Measurements from ENCODE around the gene LSM8. TPM values are rescaled to one million over a fixed set of nuclear protein-coding genes. Genes with fewer than 3 reads are reported as not detected.

The LSM8 gene
- total RNA-seq, 1 experiment from 2014 or later, result 61.5 TPM

- BruUV-seq (replicated peaks), result no TSS peak
- CTCF ChIA-PET, result no interaction called here
- Histone ChIP-seq H3K27me3 (ENCODE audit: insufficient read depth, low read depth) (no peaks in the 10 kb centered on the region), H3K79me2 (ENCODE audit: low read depth) (no peaks in the 10 kb centered on the region), H3K27ac (no peak overlapping the region), H2AFZ (no peak overlapping the region), H3F3A (ENCODE audit: insufficient read depth, low read depth) (no peaks in the 10 kb centered on the region), H3K9me2 (ENCODE audit: insufficient read depth) (no peaks in the 10 kb centered on the region), H3K9me3 (ENCODE audit: insufficient read depth, low read depth) (no peaks in the 10 kb centered on the region), H3K4me3 (no peak overlapping the region), H4K20me1 (ENCODE audit: insufficient read depth) (no peaks in the 10 kb centered on the region), H3K4me1 (replicated peaks; ENCODE audit: insufficient read depth) (no peaks in the 10 kb centered on the region), H3K4me2 (no peak overlapping the region), H3K36me3 (ENCODE audit: low read depth) (no peaks in the 10 kb centered on the region)
- no peak for DNase-seq
- POLR2A ChIA-PET (ENCODE audit: unreplicated experiment), result no interaction called here
- no peak for TF ChIP-seq EZH2 (IDR thresholded peaks at IDR 0.05; ENCODE audit: low read depth)
- no peak for TF ChIP-seq CTCF (conservative IDR thresholded peaks at IDR 0.05)
- intact Hi-C loops (cut with micrococcal nuclease; ENCODE audit: unreplicated experiment), result no loop called here
These were observed 33.3 kb downstream of the LSM8 start for GRCh38 chr7:118217210-118217619.

- ChIA-PET CTCF (no interaction called here), POLR2A (ENCODE audit: unreplicated experiment) (no interaction called here)
- intact Hi-C loops (cut with micrococcal nuclease; ENCODE audit: unreplicated experiment), result no loop called here
- Histone ChIP-seq H2AFZ (no peak overlapping the region), H3K4me3 (no peak overlapping the region), H3K36me3 (ENCODE audit: low read depth) (no peaks in the 10 kb centered on the region), H3K4me2 (no peak overlapping the region), H3K4me1 (replicated peaks; ENCODE audit: insufficient read depth) (no peaks in the 10 kb centered on the region), H3K27me3 (ENCODE audit: insufficient read depth, low read depth) (no peaks in the 10 kb centered on the region), H3K79me2 (ENCODE audit: low read depth) (no peaks in the 10 kb centered on the region), H3K9me3 (ENCODE audit: insufficient read depth, low read depth) (no peaks in the 10 kb centered on the region), H3K9me2 (ENCODE audit: insufficient read depth) (no peaks in the 10 kb centered on the region), H4K20me1 (ENCODE audit: insufficient read depth) (no peaks in the 10 kb centered on the region), H3K27ac (no peak overlapping the region), H3F3A (ENCODE audit: insufficient read depth, low read depth) (no peaks in the 10 kb centered on the region)
- no TSS peak for BruUV-seq (replicated peaks)
- DNase-seq, result no peak
- TF ChIP-seq EZH2 (IDR thresholded peaks at IDR 0.05; ENCODE audit: low read depth) (no peak), CTCF (conservative IDR thresholded peaks at IDR 0.05) (no peak)
These were observed 34.6 kb downstream of the LSM8 start for GRCh38 chr7:118218413-118219156.

- Histone ChIP-seq H3K79me2 (ENCODE audit: low read depth) (no peaks in the 10 kb centered on the region), H3K4me1 (replicated peaks; ENCODE audit: insufficient read depth) (no peaks in the 10 kb centered on the region), H3K27me3 (ENCODE audit: insufficient read depth, low read depth) (no peaks in the 10 kb centered on the region), H3K27ac (no peak overlapping the region), H3F3A (ENCODE audit: insufficient read depth, low read depth) (no peaks in the 10 kb centered on the region), H3K9me2 (ENCODE audit: insufficient read depth) (no peaks in the 10 kb centered on the region), H3K36me3 (ENCODE audit: low read depth) (no peaks in the 10 kb centered on the region), H3K9me3 (ENCODE audit: insufficient read depth, low read depth) (no peaks in the 10 kb centered on the region), H2AFZ (no peak overlapping the region), H3K4me2 (no peak overlapping the region), H3K4me3 (no peak overlapping the region), H4K20me1 (ENCODE audit: insufficient read depth) (no peaks in the 10 kb centered on the region)
- intact Hi-C loops (cut with micrococcal nuclease; ENCODE audit: unreplicated experiment), result no loop called here
- no peak for DNase-seq
- no TSS peak for BruUV-seq (replicated peaks)
- no peak for TF ChIP-seq EZH2 (IDR thresholded peaks at IDR 0.05; ENCODE audit: low read depth)
- TF ChIP-seq CTCF (conservative IDR thresholded peaks at IDR 0.05), result no peak
- ChIA-PET POLR2A (ENCODE audit: unreplicated experiment) (no interaction called here), CTCF (no interaction called here)
These were observed 35.2 kb downstream of the LSM8 start for GRCh38 chr7:118219157-118219512.
